Measurements from ENCODE around the gene PAX3. TPM values are rescaled to one million over a fixed set of nuclear protein-coding genes. Genes with fewer than 3 reads are reported as not detected.

The PAX3 gene
- total RNA-seq, 2 donors from 2014 or later = not detected

- TF ChIP-seq CTCF (IDR thresholded peaks at IDR 0.05) = no peak
- Histone ChIP-seq H3K4me3 (no peak overlapping the region), H3K27me3 (replicated peaks; ENCODE audit: insufficient read depth) (no peaks in the 10 kb centered on the region), H3K4me1 (ENCODE audit: control insufficient read depth in 1 of 2, low read depth in 2 of 2) (no peaks in the 10 kb centered on the region), H3K27ac (no peak overlapping the region), H3K9me3 (no peaks in the 10 kb centered on the region), H3K36me3 (no peaks in the 10 kb centered on the region)
- ATAC-seq (ENCODE audit: insufficient number of reproducible peaks, low FRiP score, low read depth) (no peak), DNase-seq (ENCODE audit: low spot score) (no peak)
Observed at GRCh38 chr2:222250313-222250712, 48.5 kb downstream of the PAX3 start.

- no peaks in the 10 kb centered on the region for H3K9me3 ChIP-seq
- H3K36me3 ChIP-seq = no peaks in the 10 kb centered on the region
- ATAC-seq (ENCODE audit: insufficient number of reproducible peaks, low FRiP score, low read depth) (no peak), DNase-seq (ENCODE audit: low spot score) (no peak)
- no peak overlapping the region for H3K27ac ChIP-seq
- no peak overlapping the region for H3K4me3 ChIP-seq
- no peaks in the 10 kb centered on the region for H3K27me3 ChIP-seq (replicated peaks; ENCODE audit: insufficient read depth)
- H3K4me1 ChIP-seq (ENCODE audit: control insufficient read depth in 1 of 2, low read depth in 2 of 2) = no peaks in the 10 kb centered on the region
- no peak for TF ChIP-seq CTCF (IDR thresholded peaks at IDR 0.05)
Observed at GRCh38 chr2:222249444-222249843, 49.4 kb downstream of the PAX3 start.

DNA sequence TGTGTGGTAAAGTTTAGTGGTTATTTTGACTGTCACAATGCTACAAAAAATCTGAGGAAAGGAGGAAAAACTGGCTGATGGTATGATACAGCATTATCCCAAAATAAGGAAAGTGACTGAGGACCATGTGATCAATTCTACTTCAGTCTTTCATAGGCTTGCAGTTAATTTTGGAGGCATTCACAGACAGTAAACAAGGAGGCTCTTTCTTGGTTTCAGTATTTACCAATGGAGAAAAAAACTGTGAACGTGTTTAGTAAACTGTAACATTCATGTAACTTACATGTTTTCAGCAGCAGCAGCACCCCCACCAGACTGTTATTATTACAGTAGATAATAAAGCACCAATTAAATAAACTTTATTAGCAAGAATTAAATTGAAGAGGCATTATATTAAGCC is 50.0 kb downstream of the PAX3 start:
- H3K4me3 ChIP-seq = no peak overlapping the region
- no peak overlapping the region for H3K27ac ChIP-seq
- no peak for ATAC-seq (ENCODE audit: insufficient number of reproducible peaks, low FRiP score, low read depth)
- H3K27me3 ChIP-seq (replicated peaks; ENCODE audit: insufficient read depth) = no peaks in the 10 kb centered on the region
- no peak for DNase-seq (ENCODE audit: low spot score)
- H3K9me3 ChIP-seq = no peaks in the 10 kb centered on the region
- H3K4me1 ChIP-seq (ENCODE audit: control insufficient read depth in 1 of 2, low read depth in 2 of 2) = no peaks in the 10 kb centered on the region
- no peak for TF ChIP-seq CTCF (IDR thresholded peaks at IDR 0.05)
- no peaks in the 10 kb centered on the region for H3K36me3 ChIP-seq

- no peak overlapping the region for H3K4me3 ChIP-seq
- no peaks in the 10 kb centered on the region for H3K9me3 ChIP-seq
- H3K36me3 ChIP-seq = no peaks in the 10 kb centered on the region
- H3K27me3 ChIP-seq (replicated peaks; ENCODE audit: insufficient read depth) = no peaks in the 10 kb centered on the region
- no peak for TF ChIP-seq CTCF (IDR thresholded peaks at IDR 0.05)
- ATAC-seq (ENCODE audit: insufficient number of reproducible peaks, low FRiP score, low read depth) (no peak), DNase-seq (ENCODE audit: low spot score) (no peak)
- H3K4me1 ChIP-seq (ENCODE audit: control insufficient read depth in 1 of 2, low read depth in 2 of 2) = no peaks in the 10 kb centered on the region
- H3K27ac ChIP-seq = no peak overlapping the region
Observed at GRCh38 chr2:222248256-222248655, 50.5 kb downstream of the PAX3 start.

DNA sequence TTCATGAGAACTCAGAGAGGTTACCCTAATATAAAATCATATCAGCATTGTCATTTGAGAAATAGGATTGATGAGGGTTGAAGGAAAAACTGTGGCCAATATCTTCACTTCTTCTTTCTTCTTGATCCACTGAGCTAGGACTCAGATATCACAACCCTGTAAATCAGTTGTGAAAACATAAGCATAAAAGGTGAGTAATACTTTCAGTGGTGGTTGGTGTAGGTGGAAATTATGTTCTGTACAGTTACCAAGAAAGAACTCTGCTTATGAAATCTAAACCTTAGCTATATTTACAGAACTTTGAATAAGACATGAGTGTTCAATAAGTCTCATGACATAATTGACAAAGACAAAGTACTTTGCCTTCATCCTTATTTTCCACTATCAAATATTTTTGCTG is 56.3 kb downstream of the PAX3 start:
- H3K36me3 ChIP-seq = no peaks in the 10 kb centered on the region
- H3K4me3 ChIP-seq = no peak overlapping the region
- DNase-seq (ENCODE audit: low spot score) (no peak), ATAC-seq (ENCODE audit: insufficient number of reproducible peaks, low FRiP score, low read depth) (no peak)
- H3K27me3 ChIP-seq (replicated peaks; ENCODE audit: insufficient read depth) = no peaks in the 10 kb centered on the region
- TF ChIP-seq CTCF (IDR thresholded peaks at IDR 0.05) = no peak
- no peaks in the 10 kb centered on the region for H3K9me3 ChIP-seq
- H3K27ac ChIP-seq = no peak overlapping the region
- H3K4me1 ChIP-seq (ENCODE audit: control insufficient read depth in 1 of 2, low read depth in 2 of 2) = no peaks in the 10 kb centered on the region

All from thoracic aorta (tissue), 2 donors.